Measurements from ENCODE around the gene MRPS14.

Gene MRPS14

GRCh38 chr1:174969977-174970376 lies 53.2 kb downstream of the MRPS14 start:
- no peak for TF ChIP-seq CTCF (IDR thresholded peaks at IDR 0.05; ENCODE audit: low read depth, low read length)
- DNase-seq (ENCODE audit: extremely low read depth, low read depth) = no peak

- no peak for TF ChIP-seq CTCF (IDR thresholded peaks at IDR 0.05; ENCODE audit: low read depth, low read length)
- no peak for DNase-seq (ENCODE audit: extremely low read depth, low read depth)
Measured at GRCh38 chr1:174968750-174969244, 54.4 kb downstream of the MRPS14 start.

- no peak for DNase-seq (ENCODE audit: extremely low read depth, low read depth)
- no peak for TF ChIP-seq CTCF (IDR thresholded peaks at IDR 0.05; ENCODE audit: low read depth, low read length)
Measured at GRCh38 chr1:174967845-174968705, 55.1 kb downstream of the MRPS14 start.

- no peak for DNase-seq (ENCODE audit: extremely low read depth, low read depth)
- TF ChIP-seq CTCF (IDR thresholded peaks at IDR 0.05; ENCODE audit: low read depth, low read length) = no peak
Measured at GRCh38 chr1:174966008-174966572, 57.1 kb downstream of the MRPS14 start.

GRCh38 chr1:174965362-174966007 lies 57.7 kb downstream of the MRPS14 start:
- DNase-seq (ENCODE audit: extremely low read depth, low read depth) = no peak
- no peak for TF ChIP-seq CTCF (IDR thresholded peaks at IDR 0.05; ENCODE audit: low read depth, low read length)

GRCh38 chr1:174964972-174965361 lies 58.3 kb downstream of the MRPS14 start:
- no peak; the same call in 1 of the 2 replicates for TF ChIP-seq CTCF (IDR thresholded peaks at IDR 0.05; ENCODE audit: low read depth, low read length)
- no peak for DNase-seq (ENCODE audit: extremely low read depth, low read depth)

Data from AG09319 (cell line).